T-helper 2 cell treated with Interferon-gamma antibody and Interleukin-4, amounts not matched to agents 100 ng/mL and 5 ng/mL, for 36 hours (primary cell): ENCODE data around the gene LRRC4C. TPM values are rescaled to one million over a fixed set of nuclear protein-coding genes. Genes with fewer than 3 reads are reported as not detected.

ENCODE experiments used
- intact Hi-C: fragments of 100-400 bp; cut with micrococcal nuclease; formaldehyde crosslinking; loops from one replicate; pipeline ENCODE4 v1.15.1; 2023
- total RNA-seq: library from RNA; stranded (reverse); gene quantifications from 2 replicates; pipeline ENCODE4 v1.2.3, GENCODE V29; 2022

Gene LRRC4C
- total RNA-seq, 1 donor from 2014 or later, result not detected

GRCh38 chr11:41267451-41267850 is 192.0 kb downstream of the LRRC4C start:
- intact Hi-C loops, result no loop called here

- intact Hi-C loops, result no loop called here
Measured at GRCh38 chr11:41256041-41256440, 203.4 kb downstream of the LRRC4C start.

GRCh38 chr11:41254966-41255365 is 204.5 kb downstream of the LRRC4C start:
- intact Hi-C loops, result no loop called here

- intact Hi-C loops, result no loop called here
Measured at GRCh38 chr11:41250408-41250935, 209.0 kb downstream of the LRRC4C start.

- intact Hi-C loops, result no loop called here
Measured at GRCh38 chr11:41247621-41248020, 211.8 kb downstream of the LRRC4C start.

GRCh38 chr11:41246399-41246745 is 213.1 kb downstream of the LRRC4C start:
- intact Hi-C loops, result no loop called here

GRCh38 chr11:41245704-41246398 is 213.6 kb downstream of the LRRC4C start:
- intact Hi-C loops, result no loop called here

GRCh38 chr11:41245184-41245583 is 214.3 kb downstream of the LRRC4C start:
- intact Hi-C loops, result no loop called here

- intact Hi-C loops, result no loop called here
Measured at GRCh38 chr11:41237382-41237781, 222.1 kb downstream of the LRRC4C start.

GRCh38 chr11:41235668-41236067 is 223.8 kb downstream of the LRRC4C start:
- intact Hi-C loops, result no loop called here

GRCh38 chr11:41225856-41226633 is 233.4 kb downstream of the LRRC4C start:
- intact Hi-C loops, result no loop called here

- intact Hi-C loops, result no loop called here
Measured at GRCh38 chr11:41222236-41222635, 237.2 kb downstream of the LRRC4C start.

- intact Hi-C loops, result no loop called here
Measured at GRCh38 chr11:41206388-41206787, 253.1 kb downstream of the LRRC4C start.

- intact Hi-C loops, result no loop called here
Measured at GRCh38 chr11:41201156-41201555, 258.3 kb downstream of the LRRC4C start.

- intact Hi-C loops, result no loop called here
Measured at GRCh38 chr11:41190437-41191082, 268.9 kb downstream of the LRRC4C start.

- intact Hi-C loops, result no loop called here
Measured at GRCh38 chr11:41189701-41190436, 269.6 kb downstream of the LRRC4C start.

- intact Hi-C loops, result no loop called here
Measured at GRCh38 chr11:41177791-41178190, 281.7 kb downstream of the LRRC4C start.

- intact Hi-C loops, result no loop called here
Measured at GRCh38 chr11:41175304-41175972, 284.0 kb downstream of the LRRC4C start.

- intact Hi-C loops, result no loop called here
Measured at GRCh38 chr11:41146326-41146725, 313.1 kb downstream of the LRRC4C start.

GRCh38 chr11:41145420-41145819 is 314.0 kb downstream of the LRRC4C start:
- intact Hi-C loops, result no loop called here

- intact Hi-C loops, result no loop called here
Measured at GRCh38 chr11:41134971-41135370, 324.5 kb downstream of the LRRC4C start.
